ENCODE measurements around the gene TPP1.

- TF ChIP-seq CTCF (IDR thresholded peaks at IDR 0.05), result no peak
- TF ChIP-seq POLR2A (IDR thresholded peaks at IDR 0.05), result no peak
Measured at GRCh38 chr11:6566704-6567370, 52.4 kb downstream of the TPP1 start.
